ENCODE results near the gene USP9X. TPM values are rescaled to one million over a fixed set of nuclear protein-coding genes. Genes with fewer than 3 reads are reported as not detected.

Gene USP9X
- total RNA-seq, 3 donors from 2014 or later = 99.0 to 124 (median 112) TPM

DNA sequence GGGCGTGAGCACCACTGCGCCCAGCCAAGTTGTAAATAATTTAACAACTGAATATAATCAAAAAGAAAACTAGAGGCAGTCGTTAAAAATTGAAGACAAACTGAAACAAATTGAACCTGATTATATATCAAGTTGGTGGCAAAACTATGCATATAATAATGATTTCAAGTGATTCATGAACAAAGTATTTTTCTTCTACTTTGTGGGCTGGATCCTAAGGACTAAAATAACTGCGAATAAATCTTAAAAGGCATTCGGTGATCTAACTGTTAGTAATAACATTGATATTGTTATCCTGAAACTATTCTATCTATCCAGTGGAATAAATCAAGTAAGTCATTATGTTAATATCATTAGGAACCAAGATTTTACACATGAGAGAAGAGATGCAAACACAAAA lies 21.2 kb upstream of the USP9X start:
- Histone ChIP-seq H3K4me3 (no peak overlapping the region), H3K9me3 (no peaks in the 10 kb centered on the region), H3K36me3 (no peaks in the 10 kb centered on the region), H3K27ac (no peak overlapping the region), H3K27me3 (peaks cover 0 to 36% of the 10 kb centered on the region in 2 donors), H3K4me1 (no peaks in the 10 kb centered on the region)
- no peak for DNase-seq (ENCODE audit: low spot score in 2 of 2)
- TF ChIP-seq POLR2A (IDR thresholded peaks at IDR 0.05) (no peak), POLR2AphosphoS5 (IDR thresholded peaks at IDR 0.05) (no peak)
- TF ChIP-seq, protein P1, sequence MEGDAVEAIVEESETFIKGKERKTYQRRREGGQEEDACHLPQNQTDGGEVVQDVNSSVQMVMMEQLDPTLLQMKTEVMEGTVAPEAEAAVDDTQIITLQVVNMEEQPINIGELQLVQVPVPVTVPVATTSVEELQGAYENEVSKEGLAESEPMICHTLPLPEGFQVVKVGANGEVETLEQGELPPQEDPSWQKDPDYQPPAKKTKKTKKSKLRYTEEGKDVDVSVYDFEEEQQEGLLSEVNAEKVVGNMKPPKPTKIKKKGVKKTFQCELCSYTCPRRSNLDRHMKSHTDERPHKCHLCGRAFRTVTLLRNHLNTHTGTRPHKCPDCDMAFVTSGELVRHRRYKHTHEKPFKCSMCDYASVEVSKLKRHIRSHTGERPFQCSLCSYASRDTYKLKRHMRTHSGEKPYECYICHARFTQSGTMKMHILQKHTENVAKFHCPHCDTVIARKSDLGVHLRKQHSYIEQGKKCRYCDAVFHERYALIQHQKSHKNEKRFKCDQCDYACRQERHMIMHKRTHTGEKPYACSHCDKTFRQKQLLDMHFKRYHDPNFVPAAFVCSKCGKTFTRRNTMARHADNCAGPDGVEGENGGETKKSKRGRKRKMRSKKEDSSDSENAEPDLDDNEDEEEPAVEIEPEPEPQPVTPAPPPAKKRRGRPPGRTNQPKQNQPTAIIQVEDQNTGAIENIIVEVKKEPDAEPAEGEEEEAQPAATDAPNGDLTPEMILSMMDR (IDR thresholded peaks at IDR 0.05) = no peak
- intact Hi-C loops (cut with DNase I; ENCODE audit: low total_unique reads) = no loop called here

DNA sequence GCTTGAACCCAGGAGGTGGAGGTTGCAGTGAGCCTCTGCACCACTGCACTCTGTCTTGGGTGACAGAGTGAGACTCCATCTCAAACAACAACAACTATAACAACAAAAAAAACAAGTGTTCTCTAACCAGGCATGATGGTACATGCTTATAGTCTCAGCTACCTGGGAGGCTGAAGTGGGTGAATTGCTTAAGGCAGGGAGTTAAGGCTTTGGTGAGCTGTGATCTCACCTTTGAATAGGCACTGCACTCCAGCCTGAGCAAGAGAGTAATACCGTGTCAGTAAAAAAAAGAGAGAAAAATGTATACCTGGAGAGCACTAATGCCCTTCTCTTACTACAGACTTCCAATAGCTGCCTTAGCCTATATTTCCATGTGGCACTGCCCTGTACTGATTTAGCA lies 18.9 kb upstream of the USP9X start:
- TF ChIP-seq, protein P1 (IDR thresholded peaks at IDR 0.05) = no peak
- TF ChIP-seq POLR2A (IDR thresholded peaks at IDR 0.05) (no peak), POLR2AphosphoS5 (IDR thresholded peaks at IDR 0.05) (no peak)
- intact Hi-C loops (cut with DNase I; ENCODE audit: low total_unique reads) = no loop called here
- Histone ChIP-seq H3K36me3 (no peaks in the 10 kb centered on the region), H3K4me1 (no peaks in the 10 kb centered on the region), H3K4me3 (no peak overlapping the region), H3K27ac (no peak overlapping the region), H3K9me3 (no peaks in the 10 kb centered on the region), H3K27me3 (peaks cover 0 to 52% of the 10 kb centered on the region in 2 donors)
- no peak for DNase-seq (ENCODE audit: low spot score in 2 of 2)

DNA sequence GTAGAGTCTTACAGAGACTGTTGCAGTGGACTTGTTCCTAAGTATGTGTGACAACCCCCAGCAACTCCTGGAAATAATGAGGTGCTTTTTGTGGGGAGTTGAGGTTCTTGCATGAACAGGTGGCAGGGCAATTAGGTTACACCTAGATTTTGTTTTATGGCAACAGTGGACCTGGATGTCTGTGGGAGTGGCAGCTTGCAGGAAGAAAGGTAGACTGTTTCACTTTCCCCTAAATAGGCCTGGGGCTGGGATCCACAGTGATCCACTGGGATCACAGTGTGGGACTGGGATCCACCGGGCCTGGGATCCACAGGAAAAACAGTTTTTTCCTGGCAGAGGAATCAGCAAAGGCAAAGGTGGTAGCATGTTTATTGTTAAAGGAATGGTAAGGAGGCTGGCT lies 18.3 kb upstream of the USP9X start:
- intact Hi-C loops (cut with DNase I; ENCODE audit: low total_unique reads) = no loop called here

DNA sequence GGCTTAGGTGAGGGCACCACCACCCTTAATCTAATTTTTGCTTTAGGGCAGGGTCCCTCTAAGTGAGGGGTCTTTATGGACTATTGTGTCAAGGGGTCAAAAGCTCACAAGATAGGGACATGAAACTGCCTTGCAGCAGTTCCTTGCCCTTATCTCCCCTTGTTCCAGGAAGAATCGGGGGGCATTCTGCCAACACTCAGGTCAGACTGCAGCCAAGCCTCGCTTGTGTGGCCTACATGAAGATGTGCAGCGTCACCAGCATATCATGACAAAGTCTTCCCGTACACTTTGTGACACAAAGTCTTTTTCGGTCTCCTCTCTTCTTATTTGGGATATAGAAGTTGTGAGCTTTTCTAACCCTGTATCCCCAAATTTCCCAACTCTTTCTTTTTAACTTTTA lies 17.5 kb upstream of the USP9X start:
- Histone ChIP-seq H3K9me3 (no peaks in the 10 kb centered on the region), H3K4me1 (no peaks in the 10 kb centered on the region), H3K4me3 (no peak overlapping the region), H3K36me3 (no peaks in the 10 kb centered on the region), H3K27ac (no peak overlapping the region), H3K27me3 (peaks cover 0 to 56% of the 10 kb centered on the region in 2 donors)
- no peak for TF ChIP-seq POLR2A (IDR thresholded peaks at IDR 0.05)
- TF ChIP-seq, protein P1 (IDR thresholded peaks at IDR 0.05) = no peak
- TF ChIP-seq POLR2AphosphoS5 (IDR thresholded peaks at IDR 0.05) = no peak
- DNase-seq (ENCODE audit: low spot score in 2 of 2) = no peak
- intact Hi-C loops (cut with DNase I; ENCODE audit: low total_unique reads) = no loop called here

More for the DNA sequence above, 18.3 kb upstream of the USP9X start:
- Histone ChIP-seq H3K36me3 (no peaks in the 10 kb centered on the region), H3K27me3 (peaks cover 0 to 54% of the 10 kb centered on the region in 2 donors), H3K27ac (no peak overlapping the region), H3K9me3 (no peaks in the 10 kb centered on the region), H3K4me3 (no peak overlapping the region), H3K4me1 (no peaks in the 10 kb centered on the region)
- no peak for TF ChIP-seq POLR2AphosphoS5 (IDR thresholded peaks at IDR 0.05)
- no peak for TF ChIP-seq POLR2A (IDR thresholded peaks at IDR 0.05)
- TF ChIP-seq, protein P1 (IDR thresholded peaks at IDR 0.05) = no peak
- no peak for DNase-seq (ENCODE audit: low spot score in 2 of 2)

DNA sequence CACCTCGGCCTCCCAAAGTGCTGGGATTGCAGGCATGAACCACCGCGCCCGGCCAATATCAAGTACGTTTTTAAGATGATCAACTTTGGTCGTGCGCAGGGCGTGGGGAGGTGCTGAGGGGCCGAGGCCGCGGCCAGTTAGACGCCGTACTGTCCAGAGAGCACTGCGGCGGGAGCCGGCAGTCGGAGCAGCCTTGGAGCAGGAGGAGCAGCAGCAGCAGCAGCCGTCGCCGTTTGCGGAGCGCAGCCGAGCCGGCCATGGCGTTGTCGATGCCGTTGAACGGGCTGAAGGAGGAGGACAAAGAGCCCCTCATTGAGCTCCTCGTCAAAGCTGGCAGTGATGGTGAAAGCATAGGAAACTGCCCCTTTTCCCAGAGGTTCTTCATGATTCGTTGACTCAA lies 8.5 kb upstream of the USP9X start:
- H3K9me3 ChIP-seq = no peaks in the 10 kb centered on the region
- no peaks in the 10 kb centered on the region for H3K4me1 ChIP-seq
- no peak for TF ChIP-seq POLR2A (IDR thresholded peaks at IDR 0.05)
- TF ChIP-seq, protein P1 (IDR thresholded peaks at IDR 0.05) = no peak
- no peak for TF ChIP-seq POLR2AphosphoS5 (IDR thresholded peaks at IDR 0.05)
- DNase-seq (ENCODE audit: low spot score in 2 of 2) = no peak
- no peaks in the 10 kb centered on the region for H3K36me3 ChIP-seq
- H3K27me3 ChIP-seq = peaks cover 0 to 55% of the 10 kb centered on the region in 2 donors
- H3K27ac ChIP-seq = no peak overlapping the region
- intact Hi-C loops (cut with DNase I; ENCODE audit: low total_unique reads) = no loop called here
- no peak overlapping the region for H3K4me3 ChIP-seq

Measured in breast epithelium (tissue), 4 donors.